Caki2 (cell line): ENCODE data around the gene PPP1CC. TPM values are rescaled to one million over a fixed set of nuclear protein-coding genes. Genes with fewer than 3 reads are reported as not detected.
"Not testable (repeated sequence)": the region's sequence is repeated elsewhere in the genome, so short reads cannot be mapped to it uniquely, and the experiment has no call there.

Source experiments
- DNase-seq: peaks from one replicate; pipeline ENCODE4 v3.0.0-alpha.2; 2015; ENCODE audit warnings: low read depth
- in situ Hi-C: cut with HindIII; loops from 2 replicates; pipeline ENCODE4 v1.10.0; 2016; ENCODE audit warnings: low sequenced_read_pairs, low pct_unique_long_range_greater_than_20kb, mixed read lengths
- total RNA-seq: library from RNA; depleted of rRNA; stranded (reverse); fragments of >200 nt; shearing (Covaris generic); gene quantifications from 2 replicates; pipeline ENCODE4 v1.2.3, GENCODE V29; 2014; ENCODE audit warnings: low replicate concordance

Gene PPP1CC
- total RNA-seq, 1 experiment from 2014 or later: 44.9 TPM

DNA sequence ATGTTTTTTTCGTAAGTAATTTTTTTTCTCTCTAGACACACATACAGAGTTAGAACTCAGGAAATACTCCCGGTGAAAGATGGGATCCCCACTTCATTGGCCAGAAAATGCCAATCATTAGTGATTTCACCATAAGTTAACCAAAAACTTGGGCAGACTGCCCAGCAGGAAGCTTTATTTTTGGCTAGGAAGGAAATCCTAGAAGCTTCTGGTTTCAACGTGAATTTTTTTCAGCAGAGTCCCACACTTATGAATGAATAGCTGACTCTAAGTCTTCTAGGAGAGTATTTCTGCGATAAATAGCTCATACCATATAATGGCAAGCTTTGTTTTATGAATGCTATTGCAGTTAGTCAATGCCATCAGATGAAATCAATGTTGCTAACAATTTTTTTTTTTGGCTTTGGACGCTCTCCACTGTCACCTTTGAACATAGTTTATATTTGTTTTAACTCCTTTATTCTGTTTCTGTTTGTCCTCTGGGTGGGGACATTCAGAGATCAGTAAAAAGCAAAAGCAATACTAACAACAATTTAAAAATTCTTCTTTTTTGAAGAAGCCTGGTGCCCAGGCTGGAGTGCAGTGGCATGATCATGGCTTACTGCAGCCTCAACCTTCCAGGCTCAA is 9.5 kb downstream of the PPP1CC start:
- in situ Hi-C loops: no loop called here
- no peak for DNase-seq

DNA sequence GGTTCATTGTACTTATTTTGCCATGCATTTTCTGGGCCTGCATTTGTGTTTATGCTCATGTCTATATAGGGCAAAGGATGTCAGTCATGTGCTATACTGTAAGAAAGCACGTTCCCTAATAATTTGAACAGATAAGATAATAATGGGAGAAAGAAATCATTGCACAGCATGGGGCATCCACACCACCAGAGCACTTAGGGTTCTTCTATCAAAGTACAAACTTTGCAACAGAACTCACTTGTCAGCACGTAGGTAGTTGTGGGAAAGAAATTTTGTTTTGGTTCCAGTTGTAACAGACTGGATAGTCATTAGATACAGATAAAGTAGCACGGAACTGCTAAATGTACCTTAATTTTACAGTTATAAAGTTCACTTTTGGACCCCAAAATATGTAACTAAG is 10.1 kb downstream of the PPP1CC start:
- no peak for DNase-seq
- in situ Hi-C loops: no loop called here

DNA sequence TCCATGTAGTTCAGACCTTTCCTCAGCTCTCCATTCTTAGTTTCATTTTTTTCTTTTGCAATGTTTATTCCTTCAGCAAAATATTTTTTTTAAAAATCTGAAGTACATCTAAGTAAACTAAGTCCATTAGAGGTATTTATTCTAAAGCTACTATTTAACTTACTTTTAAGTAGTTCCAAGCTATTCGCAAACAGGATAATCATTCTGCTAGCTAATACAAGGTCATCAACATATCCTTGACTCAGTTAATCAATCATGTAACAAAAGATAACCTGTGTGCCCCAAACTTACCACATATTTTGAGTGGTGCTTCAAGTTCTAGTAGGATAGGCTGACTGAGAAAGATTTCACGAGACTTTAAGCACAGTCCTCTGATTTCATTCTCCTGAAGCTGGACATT is 11.2 kb downstream of the PPP1CC start:
- in situ Hi-C loops: no loop called here

DNA sequence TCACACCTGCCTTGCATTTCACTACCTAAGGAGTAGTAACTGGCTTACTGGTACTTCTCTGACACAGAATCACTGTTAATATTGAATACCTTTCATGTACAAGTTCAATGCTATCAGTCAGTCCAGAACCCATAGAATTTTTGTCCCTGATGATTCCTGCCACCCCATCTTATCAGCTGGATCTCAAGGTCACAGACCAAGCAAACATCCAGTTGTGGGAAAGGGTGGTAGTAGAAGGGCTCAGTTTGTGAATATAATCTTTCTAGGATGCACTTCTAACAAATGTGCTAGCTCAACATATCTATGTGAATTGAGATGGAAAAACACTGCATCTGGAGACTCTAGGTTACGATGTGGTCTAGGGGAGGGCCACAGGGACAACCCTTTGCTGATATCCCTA is 14.1 kb downstream of the PPP1CC start:
- in situ Hi-C loops: no loop called here
- DNase-seq: no peak

More for the DNA sequence above, 11.2 kb downstream of the PPP1CC start:
- DNase-seq: no peak

DNA sequence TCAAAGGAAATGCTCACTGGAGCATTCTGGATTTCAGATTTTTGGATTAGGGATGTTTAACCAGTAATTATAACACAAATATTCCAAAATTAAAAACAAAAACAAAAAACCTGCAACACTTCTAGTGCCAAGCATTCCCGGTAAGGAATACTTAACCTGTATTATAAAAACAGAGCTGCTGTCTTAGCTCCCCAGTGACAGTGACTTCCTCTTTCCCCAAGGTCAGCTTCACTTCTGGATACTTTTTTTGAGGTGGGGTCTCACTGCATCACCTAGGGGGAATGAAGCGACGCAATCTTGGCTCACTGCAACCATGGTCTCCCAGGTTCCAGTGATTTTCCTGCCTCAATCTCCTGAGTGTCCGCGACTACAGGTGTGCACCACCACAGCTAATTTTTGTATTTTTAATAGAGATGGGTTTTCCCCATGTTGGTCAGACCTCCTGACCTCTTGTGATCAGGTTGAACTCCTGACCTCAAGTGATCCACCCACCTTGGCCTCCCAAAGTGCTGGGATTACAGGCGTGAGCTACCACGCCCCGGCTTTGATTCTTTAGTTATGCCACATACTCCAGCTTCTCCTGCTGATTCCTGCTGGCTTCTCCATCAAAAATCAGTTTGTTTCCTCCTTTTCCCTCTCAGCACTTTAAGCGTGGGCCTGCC is 15.9 kb downstream of the PPP1CC start:
- in situ Hi-C loops: no loop called here
- DNase-seq: no peak

DNA sequence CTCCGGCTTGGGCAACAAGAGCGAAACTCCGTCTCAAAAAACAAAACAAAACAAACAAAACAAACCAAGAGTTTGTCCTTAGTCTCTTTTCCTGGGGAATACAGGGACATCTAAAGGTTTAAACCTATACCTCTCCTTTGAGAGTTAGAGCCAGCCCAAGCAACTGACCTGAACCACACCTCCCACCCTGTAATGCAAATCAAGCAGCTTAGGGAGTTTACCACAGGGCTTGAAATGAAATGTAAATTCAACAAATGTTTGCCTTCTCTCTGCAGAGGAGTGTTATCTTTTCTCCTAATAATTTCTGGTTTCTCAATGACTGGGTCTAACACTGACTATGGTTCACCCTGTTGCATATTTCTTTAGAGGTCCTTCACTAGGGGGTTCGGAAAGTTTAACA is 16.7 kb downstream of the PPP1CC start:
- in situ Hi-C loops: no loop called here

DNA sequence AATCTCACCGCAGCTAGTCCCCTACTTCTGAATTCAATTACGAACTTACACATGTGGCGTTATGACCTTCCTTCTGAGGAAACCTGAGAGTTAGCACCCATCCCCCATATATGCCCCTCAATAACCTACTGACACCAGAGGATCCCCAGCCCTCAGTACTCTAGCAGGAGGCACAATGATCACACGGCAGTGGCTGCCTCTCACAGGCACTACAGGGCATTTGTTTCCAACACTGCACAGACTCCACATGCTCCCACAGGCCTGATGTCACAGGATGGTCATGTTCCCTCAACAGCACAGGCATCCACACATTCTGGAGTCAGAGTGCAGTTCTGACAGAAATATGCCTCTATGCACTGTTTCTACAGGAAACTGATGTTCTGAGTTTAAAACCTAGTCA is 17.4 kb downstream of the PPP1CC start:
- in situ Hi-C loops: no loop called here
- no peak for DNase-seq

More for the DNA sequence above, 16.7 kb downstream of the PPP1CC start:
- no peak for DNase-seq

DNA sequence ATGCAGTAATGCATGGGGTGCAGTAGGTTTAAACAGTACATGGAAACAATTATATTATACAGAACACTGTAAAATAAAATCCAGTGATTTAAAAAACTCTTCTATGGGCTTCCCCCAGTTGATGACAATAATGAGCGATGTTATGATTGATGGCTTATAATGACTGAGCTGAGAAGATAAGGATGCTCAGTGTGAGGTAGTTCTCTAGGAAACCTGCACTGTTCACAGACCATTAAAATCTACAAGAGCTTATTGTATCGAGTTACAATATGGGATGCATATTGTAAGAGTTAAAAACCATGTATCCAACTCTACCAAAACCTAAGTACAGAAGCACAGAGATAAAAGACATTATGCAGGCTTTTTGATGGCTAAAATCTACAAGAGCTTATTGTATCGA is 19.8 kb downstream of the PPP1CC start:
- DNase-seq, in situ Hi-C loops: not testable (repeated sequence)

DNA sequence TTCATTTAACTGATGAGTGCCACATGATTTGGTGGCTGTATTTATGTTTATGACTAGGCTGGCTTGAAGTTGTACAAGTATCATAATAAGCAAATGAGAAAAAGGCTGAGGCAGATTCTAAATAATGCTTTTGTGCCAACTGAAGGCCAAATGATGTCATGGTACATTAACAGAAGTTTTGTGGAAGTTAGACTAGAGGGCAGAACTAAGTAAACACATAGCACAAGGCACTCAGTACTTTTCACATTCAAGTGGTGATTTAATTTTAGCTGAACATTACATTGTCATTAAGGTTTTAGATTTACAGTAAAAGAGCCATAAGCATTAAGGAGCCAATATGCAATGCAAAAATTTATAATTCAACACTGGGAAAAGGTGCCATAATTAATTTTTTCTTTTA is 21.1 kb downstream of the PPP1CC start:
- in situ Hi-C loops: no loop called here
- DNase-seq: no peak

DNA sequence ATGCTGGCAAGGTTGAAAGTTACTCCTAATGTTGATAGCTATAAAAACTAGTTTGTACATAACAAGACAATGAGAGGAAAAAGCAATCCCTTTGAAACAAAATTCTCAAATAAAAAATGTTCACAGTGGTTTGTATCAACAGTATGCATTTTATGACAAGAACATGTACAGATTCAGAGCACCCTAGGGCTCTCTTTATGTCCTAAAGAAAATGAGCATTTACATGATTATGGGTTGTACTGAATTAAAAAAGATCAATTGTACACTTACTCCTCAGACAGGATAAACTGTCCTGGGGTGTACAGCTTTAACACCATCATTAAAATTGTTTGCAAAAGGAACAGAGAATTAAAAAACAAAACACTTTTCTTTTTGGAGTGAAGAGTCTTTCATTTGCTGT is 22.2 kb downstream of the PPP1CC start:
- in situ Hi-C loops: no loop called here
- no peak for DNase-seq

DNA sequence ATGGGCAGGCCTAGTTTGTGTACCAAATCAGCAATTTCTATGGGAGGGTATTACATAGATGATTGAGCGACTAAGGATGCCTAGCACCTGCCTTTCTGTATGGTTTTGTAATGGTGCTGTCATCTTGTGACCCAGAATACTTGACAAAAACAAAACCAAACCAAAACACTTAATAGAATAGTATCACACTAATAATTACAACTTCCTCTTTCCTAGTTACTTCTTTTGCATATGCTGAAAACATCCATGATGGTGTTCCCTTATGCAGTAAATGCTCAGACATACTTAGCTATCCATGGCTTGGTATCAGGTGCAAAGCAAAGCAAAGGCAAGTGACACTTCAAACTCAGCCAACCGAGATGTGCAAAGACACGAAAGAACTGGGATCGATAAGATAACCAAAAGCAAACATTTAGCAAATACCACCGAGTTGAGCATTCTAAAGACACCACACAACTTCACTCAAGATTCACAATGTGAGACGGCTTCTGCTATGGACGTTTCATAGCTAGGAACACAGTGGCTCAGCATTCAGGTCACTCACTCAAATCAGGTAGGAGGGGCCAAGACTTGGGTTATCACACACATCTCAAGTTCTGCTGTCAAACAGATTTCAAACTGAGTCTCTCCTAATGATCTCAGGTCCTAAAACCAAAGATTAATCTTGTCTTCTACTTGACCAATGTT is 24.3 kb downstream of the PPP1CC start:
- in situ Hi-C loops: no loop called here
- DNase-seq: no peak

DNA sequence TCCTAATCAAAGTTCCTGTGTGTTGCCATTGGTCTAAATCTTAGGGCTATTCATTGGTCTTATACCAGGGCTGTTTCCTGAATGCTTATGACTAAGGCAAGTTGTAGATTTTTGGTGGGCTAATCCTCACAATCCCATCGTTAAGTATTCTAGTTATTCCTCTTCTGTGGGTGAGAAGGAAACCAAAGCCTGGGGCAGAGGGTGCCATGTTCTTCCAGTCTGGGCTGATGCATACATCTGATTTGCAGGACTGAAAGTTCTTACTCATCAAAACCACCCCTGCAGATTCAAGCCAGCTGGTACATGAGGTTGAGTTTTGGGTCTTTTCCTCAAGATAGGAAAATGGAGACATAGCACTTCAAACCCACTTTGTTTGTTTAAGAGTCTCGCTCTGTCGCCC is 25.7 kb downstream of the PPP1CC start:
- DNase-seq: no peak
- in situ Hi-C loops: no loop called here

DNA sequence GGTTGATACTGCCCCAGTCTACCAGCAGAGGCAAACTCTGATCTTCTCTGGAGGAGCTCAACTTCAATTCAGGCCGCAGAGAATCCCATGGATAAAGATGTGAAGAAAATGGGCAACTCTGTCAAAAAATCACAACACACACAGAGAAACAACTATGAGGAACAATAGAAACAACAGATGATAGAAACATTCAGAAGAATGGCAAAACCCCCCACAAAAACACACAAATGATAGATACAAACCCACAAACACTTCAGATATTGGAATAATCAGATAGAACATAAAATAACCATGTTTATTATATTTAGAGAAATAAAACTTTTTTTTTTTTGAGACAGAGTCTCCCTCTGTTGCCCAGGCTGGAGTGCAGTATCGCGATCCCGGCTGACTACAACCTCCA is 33.8 kb downstream of the PPP1CC start:
- in situ Hi-C loops: no loop called here
- DNase-seq: no peak

DNA sequence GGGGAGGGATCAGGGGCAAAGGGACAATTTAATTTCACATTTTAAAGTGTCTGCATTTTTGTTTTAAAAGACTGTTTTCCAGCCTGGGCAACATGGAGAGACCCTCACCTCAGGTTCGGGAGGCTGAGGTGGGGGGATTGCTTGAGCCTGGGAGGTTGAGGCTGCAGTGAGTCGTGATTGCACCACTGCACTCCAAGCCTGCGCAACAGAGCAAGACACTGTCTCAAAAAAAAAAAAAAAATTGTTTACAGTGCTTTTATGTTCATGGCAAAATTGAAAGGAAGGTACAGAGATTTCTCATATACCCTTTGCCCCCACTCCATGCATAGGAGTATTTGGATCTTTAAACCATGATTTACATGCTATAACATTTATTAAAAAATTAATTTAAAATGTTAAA is 37.4 kb downstream of the PPP1CC start:
- DNase-seq: no peak
- in situ Hi-C loops: no loop called here

DNA sequence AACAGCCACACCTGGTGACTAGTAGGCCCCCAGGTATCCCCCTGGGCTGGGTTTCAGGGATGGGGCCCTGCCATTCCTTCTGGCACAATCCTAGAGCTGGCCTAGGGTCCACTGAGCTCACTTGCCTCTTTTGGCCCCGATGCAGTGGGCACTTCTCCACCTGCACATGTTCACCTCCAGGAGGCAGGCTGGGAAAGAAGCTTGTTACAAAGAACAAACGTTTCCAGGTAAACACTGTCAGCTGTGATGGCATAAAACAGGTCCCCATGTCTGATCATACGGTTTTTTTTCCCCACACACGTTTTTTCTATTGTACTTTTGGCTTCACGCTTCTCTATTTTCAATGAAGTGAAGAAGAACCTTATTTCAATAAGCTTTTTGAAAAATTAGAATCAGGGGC is 37.9 kb downstream of the PPP1CC start:
- no peak for DNase-seq

DNA sequence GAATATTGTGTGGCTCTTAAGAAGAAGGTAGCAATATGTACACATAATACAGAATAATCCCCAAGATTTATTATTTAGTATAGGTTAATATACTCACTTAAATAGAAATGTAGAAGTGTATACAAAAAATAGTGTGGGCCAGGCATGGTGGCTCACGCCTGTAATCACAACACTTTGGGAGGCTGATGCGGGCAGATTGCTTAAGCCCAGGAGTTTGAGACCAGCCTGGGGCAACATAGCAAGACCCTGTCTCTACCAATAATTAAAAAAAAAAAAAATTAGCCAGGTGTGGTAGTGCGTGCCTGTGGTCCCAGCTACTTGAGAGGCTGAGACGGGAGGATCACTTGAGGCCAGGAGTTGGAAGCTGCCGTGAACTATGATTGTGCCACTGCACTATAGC is 38.5 kb downstream of the PPP1CC start:
- in situ Hi-C loops: no loop called here
- DNase-seq: no peak

More for the DNA sequence above, 37.9 kb downstream of the PPP1CC start:
- in situ Hi-C loops: no loop called here

DNA sequence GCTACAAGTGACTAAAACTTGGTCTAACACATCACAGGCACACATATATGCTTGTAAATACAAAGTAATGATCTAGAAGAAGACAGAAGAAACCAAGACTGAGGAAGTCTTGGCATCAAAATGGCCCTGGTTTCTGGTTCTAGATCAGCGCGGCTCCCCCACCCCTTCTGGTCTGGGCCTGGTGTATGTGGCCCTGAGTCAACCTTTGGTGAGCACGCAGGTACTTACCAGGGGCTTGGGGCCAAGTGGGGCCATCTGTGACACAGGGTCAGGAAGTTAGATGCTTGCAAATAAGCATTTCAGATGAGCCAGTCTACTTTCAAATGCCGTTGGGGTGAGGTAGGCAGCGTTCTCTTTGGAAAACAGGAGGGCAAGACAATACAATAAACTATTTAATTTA is 40.6 kb downstream of the PPP1CC start:
- no peak for DNase-seq

DNA sequence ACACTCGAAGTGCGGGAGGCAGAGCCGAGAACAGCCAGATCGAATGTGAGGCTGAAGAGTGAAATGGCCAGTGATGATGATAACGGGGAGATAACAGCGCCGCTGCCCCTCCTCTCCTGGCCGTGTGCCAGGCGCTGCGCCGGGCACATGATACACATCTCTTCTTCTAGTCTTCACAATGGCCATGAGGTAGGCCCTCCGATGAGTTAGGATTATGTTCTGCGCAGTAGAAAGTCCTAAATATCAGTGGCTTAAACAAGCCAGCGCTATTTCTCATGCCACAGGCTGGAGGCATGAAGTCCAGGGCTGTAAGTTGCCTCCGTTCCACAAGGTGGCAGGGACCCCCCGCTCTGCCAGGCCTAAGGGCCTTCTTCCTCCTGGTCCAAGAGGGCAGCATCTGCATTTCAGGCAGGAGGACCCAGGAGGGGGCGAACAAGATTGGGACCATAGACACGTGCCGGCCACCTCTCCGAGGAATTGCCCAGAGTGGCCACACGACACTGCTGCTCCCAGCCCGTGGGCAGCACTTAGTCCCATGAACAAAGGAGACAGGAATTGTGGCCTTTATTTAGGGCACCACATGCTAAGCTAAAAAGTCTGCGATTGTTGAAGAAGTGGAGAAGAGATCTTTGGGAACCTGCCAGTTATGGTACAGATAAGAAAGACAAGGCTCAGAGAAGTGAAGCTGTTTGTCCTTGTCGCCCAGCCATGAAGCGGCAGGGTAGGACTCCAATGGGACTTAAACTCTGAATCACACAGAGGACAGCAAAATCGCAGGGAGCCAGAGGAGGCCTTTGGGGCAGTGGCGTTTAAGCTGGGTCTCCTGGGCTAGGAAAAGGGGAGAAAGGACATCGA is 42.9 kb downstream of the PPP1CC start:
- DNase-seq: no peak

More for the DNA sequence above, 40.6 kb downstream of the PPP1CC start:
- in situ Hi-C loops: no loop called here

More for the DNA sequence above, 42.9 kb downstream of the PPP1CC start:
- in situ Hi-C loops: no loop called here
